ENCODE measurements around the gene MVD. TPM values are rescaled to one million over a fixed set of nuclear protein-coding genes. Genes with fewer than 3 reads are reported as not detected.

Gene MVD
- total and polyA plus RNA-seq, 2 experiments from 2014 or later = 95.3 to 149 TPM

GRCh38 chr16:88616320-88616719 is 46.6 kb downstream of the MVD start:
- no peaks in the 10 kb centered on the region for H3K9me3 Mint-ChIP-seq
- peaks cover 33% of the 10 kb centered on the region for H3K36me3 Mint-ChIP-seq (ENCODE audit: low read depth)
- H3K79me2 ChIP-seq (replicated peaks; ENCODE audit: insufficient read depth) = peaks cover 49% of the 10 kb centered on the region
- H2AFZ ChIP-seq = no peak overlapping the region
- DNase-seq (ENCODE audit: low spot score) (no peak), ATAC-seq (no peak)
- no peaks in the 10 kb centered on the region for H3K27me3 ChIP-seq (ENCODE audit: insufficient read depth)
- H3K27me3 Mint-ChIP-seq (ENCODE audit: insufficient read depth, low read depth, poor library complexity) = peaks cover 4% of the 10 kb centered on the region
- no peaks in the 10 kb centered on the region for H3K9me2 ChIP-seq (ENCODE audit: insufficient read depth)
- no peak overlapping the region for H3K27ac ChIP-seq (ENCODE audit: low read depth)
- H3K36me3 ChIP-seq (ENCODE audit: insufficient read depth) = peaks cover 5% of the 10 kb centered on the region
- H3K4me1 Mint-ChIP-seq = peaks cover 36% of the 10 kb centered on the region
- no peak overlapping the region for H3K4me2 ChIP-seq
- no peaks in the 10 kb centered on the region; the same call in 1 of the 2 replicates for H3K4me1 ChIP-seq (ENCODE audit: insufficient read depth)
- H4K20me1 ChIP-seq (replicated peaks; ENCODE audit: insufficient read depth) = peaks cover 37% of the 10 kb centered on the region
- H3K4me3 ChIP-seq = no peak overlapping the region
- 0 out of 2 replicates have a peak overlapping the region, but pooled peaks have one; percentile 32 for H3K27ac Mint-ChIP-seq
- no peak for TF ChIP-seq POLR2AphosphoS5 (IDR thresholded peaks at IDR 0.05; ENCODE audit: low read depth)
- no peak for TF ChIP-seq ZNF331 (CRISPR knock-in tag; IDR thresholded peaks at IDR 0.05; ENCODE audit: low read depth)
- TF ChIP-seq, protein P1, sequence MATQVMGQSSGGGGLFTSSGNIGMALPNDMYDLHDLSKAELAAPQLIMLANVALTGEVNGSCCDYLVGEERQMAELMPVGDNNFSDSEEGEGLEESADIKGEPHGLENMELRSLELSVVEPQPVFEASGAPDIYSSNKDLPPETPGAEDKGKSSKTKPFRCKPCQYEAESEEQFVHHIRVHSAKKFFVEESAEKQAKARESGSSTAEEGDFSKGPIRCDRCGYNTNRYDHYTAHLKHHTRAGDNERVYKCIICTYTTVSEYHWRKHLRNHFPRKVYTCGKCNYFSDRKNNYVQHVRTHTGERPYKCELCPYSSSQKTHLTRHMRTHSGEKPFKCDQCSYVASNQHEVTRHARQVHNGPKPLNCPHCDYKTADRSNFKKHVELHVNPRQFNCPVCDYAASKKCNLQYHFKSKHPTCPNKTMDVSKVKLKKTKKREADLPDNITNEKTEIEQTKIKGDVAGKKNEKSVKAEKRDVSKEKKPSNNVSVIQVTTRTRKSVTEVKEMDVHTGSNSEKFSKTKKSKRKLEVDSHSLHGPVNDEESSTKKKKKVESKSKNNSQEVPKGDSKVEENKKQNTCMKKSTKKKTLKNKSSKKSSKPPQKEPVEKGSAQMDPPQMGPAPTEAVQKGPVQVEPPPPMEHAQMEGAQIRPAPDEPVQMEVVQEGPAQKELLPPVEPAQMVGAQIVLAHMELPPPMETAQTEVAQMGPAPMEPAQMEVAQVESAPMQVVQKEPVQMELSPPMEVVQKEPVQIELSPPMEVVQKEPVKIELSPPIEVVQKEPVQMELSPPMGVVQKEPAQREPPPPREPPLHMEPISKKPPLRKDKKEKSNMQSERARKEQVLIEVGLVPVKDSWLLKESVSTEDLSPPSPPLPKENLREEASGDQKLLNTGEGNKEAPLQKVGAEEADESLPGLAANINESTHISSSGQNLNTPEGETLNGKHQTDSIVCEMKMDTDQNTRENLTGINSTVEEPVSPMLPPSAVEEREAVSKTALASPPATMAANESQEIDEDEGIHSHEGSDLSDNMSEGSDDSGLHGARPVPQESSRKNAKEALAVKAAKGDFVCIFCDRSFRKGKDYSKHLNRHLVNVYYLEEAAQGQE (IDR thresholded peaks at IDR 0.05; ENCODE audit: unreplicated experiment) = no peak
- peaks cover 8% of the 10 kb centered on the region; the same call in 1 of the 2 replicates for H3F3A ChIP-seq (replicated peaks; ENCODE audit: low read depth)
- H3K4me3 Mint-ChIP-seq = no peak overlapping the region

- Histone ChIP-seq H3K4me2 (no peak overlapping the region), H3K36me3 (ENCODE audit: insufficient read depth) (peaks cover 5% of the 10 kb centered on the region), H3F3A (replicated peaks; ENCODE audit: low read depth) (peaks cover 19% of the 10 kb centered on the region), H2AFZ (no peak overlapping the region), H3K4me1 (ENCODE audit: insufficient read depth) (peaks cover 9% of the 10 kb centered on the region; the same call in 1 of the 2 replicates), H3K79me2 (replicated peaks; ENCODE audit: insufficient read depth) (peaks cover 44% of the 10 kb centered on the region), H3K27ac (ENCODE audit: low read depth) (no peak overlapping the region), H3K9me2 (ENCODE audit: insufficient read depth) (no peaks in the 10 kb centered on the region), H3K4me3 (no peak overlapping the region), H4K20me1 (replicated peaks; ENCODE audit: insufficient read depth) (peaks cover 43% of the 10 kb centered on the region), H3K27me3 (ENCODE audit: insufficient read depth) (no peaks in the 10 kb centered on the region)
- H3K27me3 Mint-ChIP-seq (ENCODE audit: insufficient read depth, low read depth, poor library complexity) = peaks cover 5% of the 10 kb centered on the region
- peaks cover 42% of the 10 kb centered on the region for H3K36me3 Mint-ChIP-seq (ENCODE audit: low read depth)
- ATAC-seq (no peak), DNase-seq (ENCODE audit: low spot score) (no peak)
- peak overlapping the region; percentile 78 for H3K27ac Mint-ChIP-seq
- H3K9me3 Mint-ChIP-seq = no peaks in the 10 kb centered on the region
- H3K4me3 Mint-ChIP-seq = no peak overlapping the region; the same call in 2 of the 3 replicates
- H3K4me1 Mint-ChIP-seq = peaks cover 47% of the 10 kb centered on the region
- TF ChIP-seq ZNF331 (CRISPR knock-in tag; IDR thresholded peaks at IDR 0.05; ENCODE audit: low read depth) (no peak), EZH2 (IDR thresholded peaks at IDR 0.05; ENCODE audit: low read depth, unreplicated experiment) (no peak), EZH2phosphoT487 (IDR thresholded peaks at IDR 0.05; ENCODE audit: unreplicated experiment) (no peak), ETS1 (IDR thresholded peaks at IDR 0.05) (no peak), POLR2AphosphoS5 (IDR thresholded peaks at IDR 0.05; ENCODE audit: low read depth) (no peak), CREB1 (CRISPR knock-in tag; IDR thresholded peaks at IDR 0.05; ENCODE audit: low read depth) (no peak), ZNF114 (CRISPR knock-in tag; IDR thresholded peaks at IDR 0.05) (no peak), JUNB (IDR thresholded peaks at IDR 0.05; ENCODE audit: unreplicated experiment) (no peak), STAT1 (IDR thresholded peaks at IDR 0.05; ENCODE audit: unreplicated experiment) (no peak)
- TF ChIP-seq, protein P2, sequence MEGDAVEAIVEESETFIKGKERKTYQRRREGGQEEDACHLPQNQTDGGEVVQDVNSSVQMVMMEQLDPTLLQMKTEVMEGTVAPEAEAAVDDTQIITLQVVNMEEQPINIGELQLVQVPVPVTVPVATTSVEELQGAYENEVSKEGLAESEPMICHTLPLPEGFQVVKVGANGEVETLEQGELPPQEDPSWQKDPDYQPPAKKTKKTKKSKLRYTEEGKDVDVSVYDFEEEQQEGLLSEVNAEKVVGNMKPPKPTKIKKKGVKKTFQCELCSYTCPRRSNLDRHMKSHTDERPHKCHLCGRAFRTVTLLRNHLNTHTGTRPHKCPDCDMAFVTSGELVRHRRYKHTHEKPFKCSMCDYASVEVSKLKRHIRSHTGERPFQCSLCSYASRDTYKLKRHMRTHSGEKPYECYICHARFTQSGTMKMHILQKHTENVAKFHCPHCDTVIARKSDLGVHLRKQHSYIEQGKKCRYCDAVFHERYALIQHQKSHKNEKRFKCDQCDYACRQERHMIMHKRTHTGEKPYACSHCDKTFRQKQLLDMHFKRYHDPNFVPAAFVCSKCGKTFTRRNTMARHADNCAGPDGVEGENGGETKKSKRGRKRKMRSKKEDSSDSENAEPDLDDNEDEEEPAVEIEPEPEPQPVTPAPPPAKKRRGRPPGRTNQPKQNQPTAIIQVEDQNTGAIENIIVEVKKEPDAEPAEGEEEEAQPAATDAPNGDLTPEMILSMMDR (conservative IDR thresholded peaks at IDR 0.05; ENCODE audit: low read depth in 2 of 2) = no peak
These were observed 47.9 kb downstream of the MVD start for GRCh38 chr16:88614818-88615580.

Data from GM23338 (cell line).